ENCODE results near the gene CALCOCO2. TPM values are rescaled to one million over a fixed set of nuclear protein-coding genes. Genes with fewer than 3 reads are reported as not detected.

CALCOCO2 gene, protein sequence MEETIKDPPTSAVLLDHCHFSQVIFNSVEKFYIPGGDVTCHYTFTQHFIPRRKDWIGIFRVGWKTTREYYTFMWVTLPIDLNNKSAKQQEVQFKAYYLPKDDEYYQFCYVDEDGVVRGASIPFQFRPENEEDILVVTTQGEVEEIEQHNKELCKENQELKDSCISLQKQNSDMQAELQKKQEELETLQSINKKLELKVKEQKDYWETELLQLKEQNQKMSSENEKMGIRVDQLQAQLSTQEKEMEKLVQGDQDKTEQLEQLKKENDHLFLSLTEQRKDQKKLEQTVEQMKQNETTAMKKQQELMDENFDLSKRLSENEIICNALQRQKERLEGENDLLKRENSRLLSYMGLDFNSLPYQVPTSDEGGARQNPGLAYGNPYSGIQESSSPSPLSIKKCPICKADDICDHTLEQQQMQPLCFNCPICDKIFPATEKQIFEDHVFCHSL
- total RNA-seq = 58.7 and 67.0 TPM in 2 replicates

DNA sequence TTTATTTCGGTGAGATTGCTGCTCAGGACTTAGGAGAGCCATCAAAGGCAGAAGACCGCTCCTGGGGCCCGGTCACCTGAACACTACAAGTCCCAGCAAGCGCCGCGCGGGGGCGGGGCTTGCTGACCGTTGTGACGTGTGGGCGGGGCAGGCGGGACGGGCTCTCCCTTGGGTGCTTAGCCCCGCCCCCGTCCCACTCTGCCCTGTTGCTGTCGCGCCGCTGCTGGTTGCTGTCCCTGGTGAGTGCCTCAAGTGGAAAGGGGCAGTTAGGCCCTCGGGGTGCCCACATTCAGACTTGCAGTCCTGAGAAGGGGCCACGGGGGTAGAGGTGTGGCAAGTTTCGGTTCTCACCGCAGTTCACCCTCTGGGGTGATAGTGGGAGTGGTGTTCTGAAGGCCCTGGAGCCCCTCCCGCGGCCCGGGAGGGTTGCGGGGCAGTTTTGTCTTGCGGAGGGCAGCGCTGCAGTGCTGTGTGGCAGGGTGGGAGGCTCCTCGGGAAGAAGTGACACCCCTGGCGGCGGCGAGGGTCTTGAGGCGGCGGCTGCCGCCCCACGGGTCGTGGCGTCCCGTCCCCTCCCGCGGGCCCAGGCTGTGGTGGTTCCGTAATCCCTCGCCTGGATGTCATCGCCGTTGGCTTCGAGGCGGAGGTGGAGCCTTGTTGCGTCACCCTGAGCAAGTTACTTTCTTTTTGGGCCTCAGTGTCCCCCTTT, at the start of gene CALCOCO2:
Gene CALCOCO2 (plus strand): TSS at position 196 of the 709 bp plus-strand sequence. CDS start 10,673 bp downstream, outside the sequence.

GRCh38 chr17:48816774-48817590, 13.9 kb upstream of the CALCOCO2 start, which contains the start of gene TTLL6:
Gene TTLL6, minus strand, starts transcription at chr17:48817229. Its CDS starts 157 bp downstream, at chr17:48817072.

DNA sequence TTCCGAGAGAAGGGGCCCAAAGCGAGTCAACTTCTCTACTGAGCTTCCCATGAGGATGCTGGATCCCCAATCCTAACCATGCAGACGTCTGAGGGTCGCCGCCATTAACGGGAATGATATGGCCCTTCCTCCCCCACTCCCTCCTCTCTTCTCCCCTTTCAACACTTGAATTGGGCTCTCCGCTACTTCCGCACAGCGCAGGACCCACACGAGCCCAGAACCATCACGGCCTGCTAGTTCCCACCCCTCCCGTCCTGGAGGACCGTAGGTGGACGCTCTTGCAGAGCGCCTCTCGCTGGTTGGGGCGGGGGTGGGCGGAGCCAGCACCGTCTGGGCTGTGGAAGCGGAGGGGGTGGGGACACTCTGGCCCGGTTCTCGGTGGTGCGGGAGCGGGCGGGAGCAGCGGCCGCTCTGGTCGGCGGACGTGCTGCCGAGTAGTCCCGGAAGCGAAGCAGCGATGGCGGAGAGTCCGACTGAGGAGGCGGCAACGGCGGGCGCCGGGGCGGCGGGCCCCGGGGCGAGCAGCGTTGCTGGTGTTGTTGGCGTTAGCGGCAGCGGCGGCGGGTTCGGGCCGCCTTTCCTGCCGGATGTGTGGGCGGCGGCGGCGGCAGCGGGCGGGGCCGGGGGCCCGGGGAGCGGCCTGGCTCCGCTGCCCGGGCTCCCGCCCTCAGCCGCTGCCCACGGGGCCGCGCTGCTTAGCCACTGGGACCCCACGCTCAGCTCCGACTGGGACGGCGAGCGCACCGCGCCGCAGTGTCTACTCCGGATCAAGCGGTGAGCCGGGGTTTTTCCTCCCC, 77.4 kb downstream of the CALCOCO2 start, which contains the start of gene UBE2Z:
Gene UBE2Z (plus strand): TSS at position 361 of the 797 bp plus-strand sequence. CDS start 97 bp downstream, at position 458.

Other genes with a start within 250 kb of the CALCOCO2 start
- gene HOXB3, start 240.8 kb upstream of the CALCOCO2 start, total RNA-seq = 4.1 and 14.0 TPM in 2 replicates
- gene HOXB5, start 237.3 kb upstream of the CALCOCO2 start, total RNA-seq = 0.12 and 0.43 TPM in 2 replicates
- 2.2 and 12.2 TPM in 2 replicates for gene HOXB6, start 226.0 kb upstream of the CALCOCO2 start, total RNA-seq
- 0.70 and 7.3 TPM in 2 replicates for gene HOXB7, start 220.0 kb upstream of the CALCOCO2 start, total RNA-seq
- gene HOXB8, start 215.7 kb upstream of the CALCOCO2 start, total RNA-seq = 0.47 and 1.0 TPM in 2 replicates
- gene HOXB9, start 204.7 kb upstream of the CALCOCO2 start, total RNA-seq = 2.8 TPM in 1 of 2 replicates, not detected in the other
- gene PRAC1, start 108.5 kb upstream of the CALCOCO2 start, total RNA-seq = not detected in 2 replicates
- not detected in 2 replicates for gene PRAC2, start 107.8 kb upstream of the CALCOCO2 start, total RNA-seq
- gene HOXB13, start 102.3 kb upstream of the CALCOCO2 start, total RNA-seq = not detected in 2 replicates
- gene TTLL6, start 13.8 kb upstream of the CALCOCO2 start, total RNA-seq = not detected in 2 replicates
- 65.1 and 70.8 TPM in 2 replicates for gene ATP5MC1, start 61.8 kb downstream of the CALCOCO2 start, total RNA-seq
- 71.9 and 81.2 TPM in 2 replicates for gene UBE2Z, start 77.4 kb downstream of the CALCOCO2 start, total RNA-seq
- 57.1 and 117 TPM in 2 replicates for gene SNF8, start 113.8 kb downstream of the CALCOCO2 start, total RNA-seq
- not detected in 2 replicates for gene GIP, start 137.6 kb downstream of the CALCOCO2 start, total RNA-seq
- 5.1 and 8.5 TPM in 2 replicates for gene IGF2BP1, start 166.3 kb downstream of the CALCOCO2 start, total RNA-seq

Data from pericardium fibroblast (primary cell).